Hippocampal formation (tissue), 2 donors: Measurements from ENCODE around the gene RAB31.

Experiments
- DNase-seq, 2 donors: peaks; one replicate each; lab custom pipeline; 2025; lab: John Stamatoyannopoulos, UW

The RAB31 gene

GRCh38 chr18:9737472-9738121, 29.5 kb downstream of the RAB31 start:
- DNase-seq = peak; percentile 12 to 47

GRCh38 chr18:9738266-9738969, 30.3 kb downstream of the RAB31 start:
- DNase-seq = no peak

GRCh38 chr18:9739516-9739915, 31.4 kb downstream of the RAB31 start:
- DNase-seq = no peak

- no peak for DNase-seq
Measured at GRCh38 chr18:9740071-9740470, 32.0 kb downstream of the RAB31 start.

GRCh38 chr18:9741406-9741792, 33.3 kb downstream of the RAB31 start:
- DNase-seq = no peak

GRCh38 chr18:9741793-9742523, 33.9 kb downstream of the RAB31 start:
- no peak for DNase-seq

GRCh38 chr18:9742524-9743131, 34.5 kb downstream of the RAB31 start:
- DNase-seq = peak in 1 of 2 donors; percentile 30

- DNase-seq = no peak
Measured at GRCh38 chr18:9743200-9744016, 35.3 kb downstream of the RAB31 start.

- no peak for DNase-seq
Measured at GRCh38 chr18:9746958-9747357, 38.9 kb downstream of the RAB31 start.

GRCh38 chr18:9749611-9750010, 41.5 kb downstream of the RAB31 start:
- no peak for DNase-seq

- no peak for DNase-seq
Measured at GRCh38 chr18:9750112-9750511, 42.0 kb downstream of the RAB31 start.

- DNase-seq = no peak
Measured at GRCh38 chr18:9750606-9751304, 42.7 kb downstream of the RAB31 start.

GRCh38 chr18:9751371-9752031, 43.4 kb downstream of the RAB31 start:
- DNase-seq = no peak

- DNase-seq = no peak
Measured at GRCh38 chr18:9753846-9754245, 45.7 kb downstream of the RAB31 start.

- DNase-seq = no peak
Measured at GRCh38 chr18:9755110-9755509, 47.0 kb downstream of the RAB31 start.

GRCh38 chr18:9755615-9756014, 47.5 kb downstream of the RAB31 start:
- no peak for DNase-seq

- DNase-seq = no peak
Measured at GRCh38 chr18:9756271-9756932, 48.3 kb downstream of the RAB31 start.

- no peak for DNase-seq
Measured at GRCh38 chr18:9756933-9757470, 48.9 kb downstream of the RAB31 start.

- DNase-seq = no peak
Measured at GRCh38 chr18:9757827-9758621, 49.9 kb downstream of the RAB31 start.
